Thymus (tissue), 11 donors: ENCODE measurements around the gene NELFE. TPM values are rescaled to one million over a fixed set of nuclear protein-coding genes. Genes with fewer than 3 reads are reported as not detected.

ENCODE experiments used
- DNase-seq, 9 donors: peaks; one replicate each; pipeline ENCODE4 v3.0.0-alpha.2; 2013; ENCODE audit warnings: low spot score in 9 of 9, low read depth in 6 of 9, missing footprints in 1 of 9
- H3K27ac ChIP-seq, 2 donors: one replicate each; pipeline ENCODE4 v1.5.1; 2013; ENCODE audit warnings: control low read depth in 1 of 2, low read depth in 1 of 2, low read length in 1 of 2, mild to moderate bottlenecking in 1 of 2, moderate library complexity in 1 of 2
- H3K27me3 ChIP-seq, 2 donors: one replicate each; pipeline ENCODE4 v1.5.1; 2013; ENCODE audit warnings: low read length in 1 of 2; ENCODE audit not compliant: control insufficient read depth in 2 of 2, insufficient read depth in 1 of 2
- H3K36me3 ChIP-seq, 2 donors: one replicate each; pipeline ENCODE4 v1.5.1; 2013; ENCODE audit warnings: low read length in 1 of 2, mild to moderate bottlenecking in 1 of 2, moderate library complexity in 1 of 2; ENCODE audit not compliant: control insufficient read depth in 2 of 2, insufficient read depth in 2 of 2
- H3K4me1 ChIP-seq, 2 donors: one replicate each; pipeline ENCODE4 v1.5.1; 2013; ENCODE audit warnings: low read length in 2 of 2; ENCODE audit not compliant: control insufficient read depth in 2 of 2, insufficient read depth in 2 of 2
- H3K4me3 ChIP-seq, 2 donors: one replicate each; pipeline ENCODE4 v1.5.1; 2013; ENCODE audit warnings: low read length in 2 of 2, control low read depth in 1 of 2, mild to moderate bottlenecking in 1 of 2
- H3K9me3 ChIP-seq, 2 donors: one replicate each; pipeline ENCODE4 v1.5.1; 2013; ENCODE audit warnings: low read length in 1 of 2, mild to moderate bottlenecking in 1 of 2; ENCODE audit not compliant: control insufficient read depth in 2 of 2, insufficient read depth in 1 of 2
- WGBS: extraction: QIAGEN DNeasy Blood & Tissue Kit; methylation state at CpG from one replicate; pipeline ENCODE4 v1.1.7; 2013; 5-methylcytosine and 5-hydroxymethylcytosine counted together
- polyA plus RNA-seq: library from polyadenylated mRNA; stranded (reverse); fragments of 200-250 nt; gene quantifications from one replicate; pipeline ENCODE4 v1.2.3, GENCODE V29; 2013
- total RNA-seq: library from RNA; stranded (reverse); fragments of 120-200 nt; gene quantifications from one replicate; pipeline ENCODE4 v1.2.4, GENCODE V29; 2013
- donor health status: healthy.

NELFE gene
- total and polyA plus RNA-seq, 2 donors, result 44.5 to 62.9 TPM

GRCh38 chr6:31969712-31970603 lies 11.2 kb upstream of the NELFE start:
- Histone ChIP-seq H3K36me3 (peaks cover 52 to 54% of the 10 kb centered on the region in 2 donors), H3K4me3 (no peak overlapping the region), H3K4me1 (peaks cover 18 to 24% of the 10 kb centered on the region in 2 donors), H3K27ac (no peak overlapping the region), H3K9me3 (peaks cover 1 to 3% of the 10 kb centered on the region in 2 donors), H3K27me3 (no peaks in the 10 kb centered on the region)
- DNase-seq, result no peak
- 96% methylated on average over 17 of the region's 17 CpGs for WGBS

- no peak overlapping the region for H3K27ac ChIP-seq
- DNase-seq, result no peak
- peaks cover 18 to 24% of the 10 kb centered on the region in 2 donors for H3K4me1 ChIP-seq
- no peak overlapping the region for H3K4me3 ChIP-seq
- H3K9me3 ChIP-seq, result peaks cover 1 to 3% of the 10 kb centered on the region in 2 donors
- H3K27me3 ChIP-seq, result no peaks in the 10 kb centered on the region
- peaks cover 60 to 61% of the 10 kb centered on the region in 2 donors for H3K36me3 ChIP-seq
- WGBS, result 94% methylated on average over 23 of the region's 23 CpGs
Measured at GRCh38 chr6:31968791-31969711, 10.3 kb upstream of the NELFE start.

- Histone ChIP-seq H3K36me3 (peaks cover 68% of the 10 kb centered on the region in 2 donors), H3K4me1 (peaks cover 18 to 24% of the 10 kb centered on the region in 2 donors), H3K27ac (no peak overlapping the region), H3K4me3 (no peak overlapping the region), H3K9me3 (peaks cover 1 to 3% of the 10 kb centered on the region in 2 donors), H3K27me3 (no peaks in the 10 kb centered on the region)
- WGBS, result 96% methylated on average over 11 of the region's 11 CpGs
- no peak for DNase-seq
Measured at GRCh38 chr6:31968326-31968725, 9.6 kb upstream of the NELFE start.

- peaks cover 1 to 3% of the 10 kb centered on the region in 2 donors for H3K9me3 ChIP-seq
- H3K27ac ChIP-seq, result no peak overlapping the region
- peaks cover 16 to 22% of the 10 kb centered on the region in 2 donors for H3K4me1 ChIP-seq
- DNase-seq, result no peak
- 95% methylated on average over 3 of the region's 3 CpGs for WGBS
- no peak overlapping the region for H3K4me3 ChIP-seq
- H3K27me3 ChIP-seq, result no peaks in the 10 kb centered on the region
- peaks cover 72% of the 10 kb centered on the region in 2 donors for H3K36me3 ChIP-seq
Measured at GRCh38 chr6:31967926-31968320, 9.2 kb upstream of the NELFE start.

GRCh38 chr6:31966997-31967925 lies 8.5 kb upstream of the NELFE start:
- H3K4me1 ChIP-seq, result peaks cover 12 to 17% of the 10 kb centered on the region in 2 donors
- H3K4me3 ChIP-seq, result no peak overlapping the region
- peaks cover 78 to 79% of the 10 kb centered on the region in 2 donors for H3K36me3 ChIP-seq
- no peak for DNase-seq
- no peak overlapping the region for H3K27ac ChIP-seq
- peaks cover 0 to 3% of the 10 kb centered on the region in 2 donors for H3K9me3 ChIP-seq
- WGBS, result 95% methylated on average over 10 of the region's 10 CpGs
- no peaks in the 10 kb centered on the region for H3K27me3 ChIP-seq

GRCh38 chr6:31966506-31966905 lies 7.7 kb upstream of the NELFE start:
- Histone ChIP-seq H3K4me1 (peaks cover 10 to 13% of the 10 kb centered on the region in 2 donors), H3K36me3 (peaks cover 85 to 86% of the 10 kb centered on the region in 2 donors), H3K9me3 (no peaks in the 10 kb centered on the region), H3K27ac (no peak overlapping the region), H3K4me3 (no peak overlapping the region), H3K27me3 (no peaks in the 10 kb centered on the region)
- DNase-seq, result no peak
- 98% methylated on average over 7 of the region's 7 CpGs for WGBS

- no peaks in the 10 kb centered on the region for H3K27me3 ChIP-seq
- peaks cover 93% of the 10 kb centered on the region in 2 donors for H3K36me3 ChIP-seq
- peaks cover 3 to 5% of the 10 kb centered on the region in 2 donors for H3K4me1 ChIP-seq
- H3K27ac ChIP-seq, result no peak overlapping the region
- no peak for DNase-seq
- 97% methylated on average over 13 of the region's 13 CpGs for WGBS
- no peaks in the 10 kb centered on the region for H3K9me3 ChIP-seq
- H3K4me3 ChIP-seq, result no peak overlapping the region
Measured at GRCh38 chr6:31965700-31966099, 6.9 kb upstream of the NELFE start.

- 99% methylated on average over 19 of the region's 19 CpGs for WGBS
- Histone ChIP-seq H3K9me3 (no peaks in the 10 kb centered on the region), H3K4me3 (no peak overlapping the region), H3K27ac (no peak overlapping the region), H3K4me1 (peaks cover 11 to 15% of the 10 kb centered on the region in 2 donors), H3K36me3 (peaks cover 85 to 86% of the 10 kb centered on the region in 2 donors), H3K27me3 (no peaks in the 10 kb centered on the region)
- DNase-seq, result no peak
Measured at GRCh38 chr6:31963921-31964320, 5.2 kb upstream of the NELFE start.
